Measurements from ENCODE around the gene MOB3B. TPM values are rescaled to one million over a fixed set of nuclear protein-coding genes. Genes with fewer than 3 reads are reported as not detected.

MOB3B gene
- total RNA-seq (under 0.01 TPM in 2 replicates), polyA plus RNA-seq (0.12 and 0.15 TPM in 2 replicates), polyA minus RNA-seq (ENCODE audit: low replicate concordance) (0.20 and 0.56 TPM in 2 replicates)
- 0.06 and 0.08 TPM in 2 replicates for polyA plus RNA-seq (2012)

GRCh38 chr9:27529316-27530278 is at the start of gene MOB3B:
Gene MOB3B, minus strand, starts transcription at chr9:27529814. Its CDS starts 74,264 bp downstream, at chr9:27455550.
- Histone ChIP-seq H3K79me2 (ENCODE audit: control insufficient read depth, insufficient read depth, low read length) (no peaks in the 10 kb centered on the region), H2AFZ (ENCODE audit: low read length) (peak within 1 kb of the TSS; percentile 57), H3K9me3 (ENCODE audit: control insufficient read depth, insufficient read depth, low read depth, low read length) (no peaks in the 10 kb centered on the region), H3K27ac (ENCODE audit: insufficient read depth, low read length) (no peak within 1 kb of the TSS), H3K9ac (ENCODE audit: insufficient read depth, low read length) (no peak within 1 kb of the TSS), H4K20me1 (ENCODE audit: control insufficient read depth, extremely low read depth, insufficient read depth, low read length) (no peaks in the 10 kb centered on the region), H3K4me2 (ENCODE audit: extremely low read depth, insufficient read depth, low read length) (peak within 1 kb of the TSS; percentile 86), H3K36me3 (ENCODE audit: control insufficient read depth, insufficient read depth, low read length) (no peaks in the 10 kb centered on the region), H3K4me3 (replicated peaks in 1 of 4; ENCODE audit: control extremely low read depth in 1 of 4, insufficient read depth in 1 of 4, low read depth in 3 of 4, low read length in 4 of 4) (peak within 1 kb of the TSS; percentile 22 to 75 (median 55)), H3K4me1 (ENCODE audit: control insufficient read depth, extremely low read depth, insufficient read depth, low read length) (peaks cover 7% of the 10 kb centered on the region), H3K27me3 (ENCODE audit: control insufficient read depth, insufficient read depth, low read length) (peaks cover 15% of the 10 kb centered on the region)
- TF ChIP-seq CTCF (conservative IDR thresholded peaks at IDR 0.05 in 1 of 2, IDR thresholded peaks at IDR 0.05 in 1 of 2; ENCODE audit: low read depth in 1 of 2, low read length in 2 of 2) (peak; percentile 72 to 83), EZH2 (IDR thresholded peaks at IDR 0.05; ENCODE audit: low read length, missing control alignments) (no peak)
- DNase-seq (ENCODE audit: low read depth in 2 of 2) = peak; percentile 58 to 59

- Histone ChIP-seq H3K79me2 (ENCODE audit: control insufficient read depth, insufficient read depth, low read length) (no peaks in the 10 kb centered on the region), H3K4me3 (replicated peaks in 1 of 4; ENCODE audit: control extremely low read depth in 1 of 4, insufficient read depth in 1 of 4, low read depth in 3 of 4, low read length in 4 of 4) (peak overlapping the region; percentile 43 to 76 (median 58)), H3K27ac (ENCODE audit: insufficient read depth, low read length) (peak overlapping the region; percentile 82), H3K9me3 (ENCODE audit: control insufficient read depth, insufficient read depth, low read depth, low read length) (no peaks in the 10 kb centered on the region), H3K36me3 (ENCODE audit: control insufficient read depth, insufficient read depth, low read length) (no peaks in the 10 kb centered on the region), H3K9ac (ENCODE audit: insufficient read depth, low read length) (peak overlapping the region; percentile 68), H4K20me1 (ENCODE audit: control insufficient read depth, extremely low read depth, insufficient read depth, low read length) (no peaks in the 10 kb centered on the region), H2AFZ (ENCODE audit: low read length) (peak overlapping the region; percentile 75), H3K4me2 (ENCODE audit: extremely low read depth, insufficient read depth, low read length) (peak overlapping the region; percentile 55), H3K27me3 (ENCODE audit: control insufficient read depth, insufficient read depth, low read length) (no peaks in the 10 kb centered on the region), H3K4me1 (ENCODE audit: control insufficient read depth, extremely low read depth, insufficient read depth, low read length) (no peaks in the 10 kb centered on the region)
- DNase-seq (ENCODE audit: low read depth in 2 of 2) = peak; percentile 100
- TF ChIP-seq EZH2 (IDR thresholded peaks at IDR 0.05; ENCODE audit: low read length, missing control alignments) (no peak), CTCF (conservative IDR thresholded peaks at IDR 0.05 in 1 of 2, IDR thresholded peaks at IDR 0.05 in 1 of 2; ENCODE audit: low read depth in 1 of 2, low read length in 2 of 2) (no peak)
Measured at GRCh38 chr9:27573634-27574590, 44.3 kb upstream of the MOB3B start.
